Hematopoietic multipotent progenitor cell treated with erythropoietin and hydrocortisone succinate and interleukin-3 and kit ligand, for 15 days (in vitro differentiated cells): ENCODE results near the gene COPS8.
A peak's percentile ranks its signal among the peaks of the same experiment; 100 is the strongest.

Experiments used
- DNase-seq: peaks from one replicate; pipeline ENCODE4 v3.0.0-alpha.2; 2015; ENCODE audit warnings: low spot score

Gene COPS8

DNA sequence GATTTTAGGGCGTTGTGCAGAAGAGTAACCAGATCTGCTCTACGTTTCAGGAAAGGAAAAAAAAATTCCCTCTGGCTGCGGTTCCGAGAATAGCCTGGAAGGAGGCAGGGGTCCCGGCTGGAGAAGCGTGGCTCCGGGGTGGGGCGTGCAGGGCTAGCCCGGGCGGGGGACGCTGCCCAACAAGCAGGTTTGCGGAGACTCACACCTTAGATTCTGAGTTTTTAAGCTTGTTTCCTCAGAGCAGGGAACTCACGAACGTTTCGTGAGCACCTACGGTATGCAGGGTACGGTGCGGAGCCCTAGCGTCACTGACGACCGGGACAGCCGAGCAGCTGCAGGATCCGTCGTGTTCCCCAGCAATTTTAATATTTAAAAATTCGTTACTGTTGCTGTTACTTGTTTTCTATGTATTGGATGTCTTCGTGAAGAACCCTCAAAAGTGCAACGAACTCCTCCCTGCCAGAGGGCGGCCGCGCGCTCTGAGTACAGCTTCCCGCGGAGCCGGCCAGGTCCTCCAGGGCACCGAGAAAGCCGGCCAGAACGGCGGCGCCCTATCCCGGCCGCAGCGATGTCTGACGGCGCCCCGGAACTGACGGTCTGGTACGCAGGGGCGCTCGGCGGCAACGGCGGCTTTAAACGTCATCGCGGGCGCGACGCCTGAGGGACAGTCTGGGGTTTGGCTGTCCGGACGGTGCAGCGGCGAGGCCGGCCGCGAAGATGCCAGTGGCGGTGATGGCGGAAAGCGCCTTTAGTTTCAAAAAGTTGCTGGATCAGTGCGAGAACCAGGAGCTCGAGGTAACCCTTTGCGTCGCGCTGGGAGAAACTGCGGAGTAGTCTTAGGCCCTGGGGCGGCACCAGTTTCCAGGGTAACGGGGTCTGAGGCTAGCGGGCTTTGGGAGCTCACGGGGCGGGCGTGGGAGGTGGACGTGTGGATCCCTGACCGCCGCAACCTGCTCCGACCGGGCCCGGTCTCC lies at the start of gene COPS8:
Gene COPS8 (plus strand): TSS at position 642 of the 974 bp plus-strand sequence. CDS start 76 bp downstream, at position 718.
- DNase-seq: peak; percentile 82

DNA sequence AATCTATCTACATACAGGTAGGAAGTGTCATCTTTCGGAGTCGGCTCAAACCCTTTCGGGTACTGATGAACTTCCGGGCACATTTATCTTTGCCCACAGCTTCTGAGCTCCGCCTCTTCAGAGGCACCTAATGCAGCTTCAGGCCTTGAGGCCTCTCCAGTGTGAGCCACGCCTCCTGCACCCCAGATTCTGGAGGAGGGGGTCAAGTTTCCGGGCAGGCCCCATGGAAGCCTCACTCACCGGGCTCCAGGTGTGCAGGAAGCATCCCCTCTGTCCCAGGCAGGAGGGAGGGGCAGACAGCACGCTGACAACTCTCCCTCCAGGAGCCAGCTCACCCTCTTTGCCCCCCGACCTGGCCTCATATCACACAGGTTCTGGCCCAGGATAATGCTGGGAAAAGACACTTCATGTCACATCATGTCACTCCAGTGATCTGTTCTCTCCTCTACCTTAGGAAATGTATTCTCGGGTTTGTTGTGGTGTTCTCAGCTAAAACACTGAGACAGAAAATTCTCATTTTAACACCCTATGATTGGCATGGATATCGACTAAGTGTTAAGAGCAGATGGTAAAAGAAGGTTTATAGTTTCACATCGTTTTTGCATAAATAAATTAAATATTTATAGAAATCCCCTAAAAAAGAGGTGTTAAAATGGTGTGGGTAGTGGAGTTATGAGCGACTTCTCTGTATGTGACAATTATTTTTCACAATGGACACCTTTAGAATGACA lies 46.2 kb upstream of the COPS8 start:
- no peak for DNase-seq

- no peak for DNase-seq
Measured at GRCh38 chr2:237041231-237041630, 44.5 kb upstream of the COPS8 start.

DNA sequence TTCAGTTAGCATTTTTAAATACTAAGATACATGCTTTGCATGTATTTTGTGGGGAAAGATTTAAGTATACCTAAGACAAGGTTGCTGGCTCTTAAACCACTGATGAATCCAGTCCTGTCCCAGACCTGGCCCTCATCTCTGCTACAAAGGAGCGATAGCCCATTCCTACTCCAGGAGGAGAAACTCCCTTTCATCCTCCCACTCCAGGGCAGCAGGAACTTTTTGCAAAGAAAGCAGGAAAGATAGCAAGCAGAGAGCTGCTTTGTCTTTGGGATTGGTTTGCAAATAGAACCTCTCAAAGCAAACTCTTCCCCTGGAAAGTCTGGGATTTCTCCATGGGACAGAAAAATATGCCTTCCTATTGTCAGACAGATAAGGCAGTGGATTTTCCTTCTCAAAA lies 43.6 kb upstream of the COPS8 start:
- DNase-seq: no peak

- no peak for DNase-seq
Measured at GRCh38 chr2:237043866-237044265, 41.8 kb upstream of the COPS8 start.

- DNase-seq: no peak
Measured at GRCh38 chr2:237044281-237044680, 41.4 kb upstream of the COPS8 start.

- DNase-seq: no peak
Measured at GRCh38 chr2:237045449-237045848, 40.2 kb upstream of the COPS8 start.

DNA sequence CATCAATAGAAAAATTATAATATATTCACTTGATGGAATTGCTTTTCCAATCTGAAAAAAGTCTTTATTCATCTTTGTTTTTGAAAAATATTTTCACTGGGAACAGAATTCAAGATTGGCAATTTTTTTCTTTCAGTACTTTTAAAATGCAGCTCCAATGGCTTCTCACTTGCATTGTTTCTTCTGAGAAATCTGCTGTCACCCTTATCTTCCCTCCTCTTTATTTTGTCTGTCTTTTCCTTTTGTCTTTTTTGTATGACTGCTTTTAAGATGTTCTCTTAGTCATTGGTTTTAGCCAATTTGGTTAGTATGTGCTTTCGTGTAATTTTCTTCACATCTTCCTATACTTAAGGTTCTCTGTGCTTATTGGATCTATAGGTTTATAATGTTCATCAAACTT lies 37.1 kb upstream of the COPS8 start:
- no peak for DNase-seq

DNA sequence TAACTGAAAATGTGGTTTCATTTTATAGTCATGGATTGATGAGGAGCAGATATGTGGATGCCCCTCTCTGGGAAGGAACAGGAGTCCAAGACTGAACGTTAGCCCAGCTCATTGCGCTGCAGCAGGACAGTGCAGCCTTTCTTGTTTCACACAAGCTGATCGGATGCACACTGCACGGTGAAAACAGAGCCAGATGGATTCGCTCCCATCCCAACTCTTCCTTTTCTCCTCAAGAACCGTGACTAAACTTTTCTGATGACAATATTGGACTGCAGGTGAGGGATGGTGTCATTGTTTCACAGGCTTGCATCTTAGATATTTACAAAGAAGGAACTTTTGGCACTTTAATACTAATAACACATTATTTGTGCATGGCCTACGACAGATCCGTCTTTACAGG lies 33.8 kb upstream of the COPS8 start:
- no peak for DNase-seq

GRCh38 chr2:237053066-237053465 lies 32.6 kb upstream of the COPS8 start:
- no peak for DNase-seq

DNA sequence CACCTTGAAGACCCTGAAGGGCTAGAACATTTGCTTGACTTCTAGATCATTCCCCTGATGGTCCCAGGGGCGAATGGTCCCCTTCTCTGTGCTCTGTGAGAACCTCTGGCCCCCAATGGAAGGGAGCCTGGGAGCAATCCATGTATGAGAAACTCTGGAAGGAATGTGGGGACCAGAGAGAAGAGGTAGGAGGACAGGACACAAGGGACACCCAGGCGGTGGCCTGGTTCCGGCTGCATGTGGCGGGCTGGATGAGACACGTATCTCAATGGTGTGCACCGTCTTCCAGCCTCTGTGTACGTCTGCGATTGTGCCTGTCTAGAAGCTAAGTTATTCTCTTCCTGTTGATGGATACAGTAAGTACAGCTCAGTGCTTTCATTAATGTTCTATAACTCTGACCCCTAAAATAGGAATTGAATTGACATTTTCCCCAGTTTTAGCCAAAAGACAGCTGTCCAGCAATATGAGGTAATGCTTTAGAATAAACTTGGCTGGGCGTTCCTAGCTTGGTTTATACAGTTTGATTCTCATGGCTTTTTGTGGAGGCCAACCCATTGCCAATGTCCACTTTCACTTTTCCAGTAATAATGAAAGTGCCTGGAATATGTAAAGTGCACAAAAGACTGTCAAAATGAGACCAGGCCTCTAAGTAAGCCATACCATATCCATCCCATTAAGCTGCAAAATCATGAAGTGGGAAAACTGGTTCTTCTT lies 30.1 kb upstream of the COPS8 start:
- no peak for DNase-seq

DNA sequence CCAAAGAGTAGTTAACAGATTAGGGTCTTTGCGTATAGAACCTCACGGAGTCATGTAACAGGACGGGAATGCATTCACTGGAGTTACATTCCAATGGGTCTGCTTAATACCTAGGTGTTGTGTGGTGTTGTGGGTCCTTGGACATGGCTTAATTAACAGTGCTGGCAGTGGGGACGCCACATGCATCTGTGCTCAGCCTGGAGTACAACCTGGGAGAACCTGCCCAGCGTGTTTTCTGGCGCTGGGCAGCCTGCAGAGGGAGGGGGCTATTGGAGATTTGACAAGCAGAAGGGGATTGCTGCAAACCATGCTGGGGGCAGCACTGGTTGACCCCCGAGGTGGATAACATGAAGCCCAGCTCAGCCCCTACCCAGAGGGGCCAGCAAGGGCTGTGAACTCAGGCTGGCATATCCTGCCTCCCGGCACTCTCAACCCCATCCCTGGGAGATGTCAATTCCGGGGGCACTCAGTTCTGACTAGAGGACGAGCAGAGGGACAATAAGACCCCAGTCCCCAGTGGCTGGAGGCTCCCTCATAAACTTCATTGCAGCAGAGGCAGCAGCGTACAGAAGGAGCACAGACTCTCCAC lies 29.3 kb upstream of the COPS8 start:
- no peak for DNase-seq

GRCh38 chr2:237057107-237057506 lies 28.6 kb upstream of the COPS8 start:
- DNase-seq: no peak

DNA sequence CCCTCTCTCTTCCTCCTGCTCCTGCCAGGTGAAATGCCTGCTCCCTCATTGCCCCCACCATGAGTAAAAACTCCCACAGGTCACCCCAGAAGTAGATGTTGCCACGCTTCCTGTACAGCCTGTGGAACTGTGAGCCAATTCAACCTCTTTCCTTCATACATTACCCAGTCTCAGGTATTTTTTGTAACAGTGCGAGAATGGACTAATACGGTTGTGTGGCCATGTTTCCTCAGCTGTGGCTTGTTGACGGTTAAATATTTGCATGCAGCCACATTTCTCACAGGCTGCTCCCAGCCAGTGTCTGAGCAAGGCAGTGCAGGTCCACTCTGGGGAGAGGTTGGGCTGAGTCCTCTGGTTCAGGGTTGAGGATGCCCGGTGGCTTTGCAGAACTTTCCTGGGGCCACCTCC lies 27.8 kb upstream of the COPS8 start:
- no peak for DNase-seq

DNA sequence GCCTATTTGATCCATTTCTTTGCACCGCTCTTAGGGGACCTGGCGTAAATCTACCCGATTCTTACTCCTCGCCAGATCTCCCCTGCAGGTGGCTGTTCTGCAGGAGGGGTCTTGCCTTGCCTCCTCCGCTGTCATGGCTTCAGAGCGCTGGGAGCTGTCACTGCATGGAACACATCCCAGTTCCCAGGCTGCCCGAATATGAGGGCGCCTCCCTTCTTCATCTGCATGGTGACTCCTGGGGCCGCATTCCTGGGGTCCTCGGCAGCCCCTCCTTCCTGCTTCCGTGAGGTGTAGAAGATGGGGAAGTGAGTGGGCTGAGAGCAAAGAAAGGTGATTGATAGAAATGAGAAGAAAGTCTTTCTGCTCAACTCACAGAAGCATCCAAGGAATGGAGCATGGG lies 27.3 kb upstream of the COPS8 start:
- DNase-seq: no peak

GRCh38 chr2:237059155-237059875 lies 26.4 kb upstream of the COPS8 start:
- DNase-seq: no peak

GRCh38 chr2:237060534-237061312 lies 25.0 kb upstream of the COPS8 start:
- no peak for DNase-seq

- no peak for DNase-seq
Measured at GRCh38 chr2:237061356-237061755, 24.3 kb upstream of the COPS8 start.

DNA sequence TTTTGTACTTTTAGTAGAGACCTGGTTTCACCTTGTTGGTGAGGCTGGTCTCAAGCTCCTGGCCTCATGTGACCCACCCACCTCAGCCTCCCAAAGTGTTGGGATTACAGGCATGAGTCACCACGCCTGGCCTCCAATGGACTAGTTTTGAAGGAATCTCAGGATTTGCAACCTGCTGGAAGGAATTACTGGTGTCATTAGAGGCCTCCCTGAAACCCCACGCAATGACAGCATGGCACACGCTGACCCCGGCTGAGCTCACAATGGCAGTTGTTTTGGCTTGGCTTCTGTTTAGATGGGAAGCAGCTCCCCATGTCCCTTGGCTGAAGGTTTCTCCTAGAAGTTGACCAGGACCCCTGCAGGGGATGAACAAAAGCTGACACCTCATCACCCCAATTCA lies 23.1 kb upstream of the COPS8 start:
- DNase-seq: no peak

- no peak for DNase-seq
Measured at GRCh38 chr2:237064203-237065070, 21.3 kb upstream of the COPS8 start.
